ENCODE results near the gene SPG21. TPM values are rescaled to one million over a fixed set of nuclear protein-coding genes. Genes with fewer than 3 reads are reported as not detected.
A peak's percentile ranks its signal among the peaks of the same experiment; 100 is the strongest.

Gene SPG21
- total RNA-seq, 5 donors from 2014 or later (not counting 1 experiment from before 2014, with no cell fraction given) = 40.1 to 58.4 (median 49.0) TPM

- Mint-ChIP-seq H3K4me1 (no peaks in the 10 kb centered on the region), H3K27me3 (no peaks in the 10 kb centered on the region), H3K36me3 (peaks cover 35% of the 10 kb centered on the region), H3K9me3 (no peaks in the 10 kb centered on the region), H3K27ac (no peak overlapping the region), H3K4me3 (no peak overlapping the region)
- Histone ChIP-seq H3K4me1 (ENCODE audit: control insufficient read depth in 1 of 2, extremely low read depth in 1 of 2, insufficient read depth in 2 of 2, low read length in 2 of 2) (no peaks in the 10 kb centered on the region), H3K36me3 (ENCODE audit: control insufficient read depth in 2 of 2, extremely low read depth in 1 of 2, insufficient read depth in 1 of 2, low read length in 1 of 2) (peaks cover 5 to 57% of the 10 kb centered on the region in 2 donors), H3K27me3 (replicated peaks in 1 of 2; ENCODE audit: control insufficient read depth in 2 of 2, extremely low read depth in 1 of 2, insufficient read depth in 2 of 2, low read length in 1 of 2) (no peaks in the 10 kb centered on the region), H3K4me3 (ENCODE audit: control insufficient read depth in 1 of 2, extremely low read depth in 1 of 2, low read length in 1 of 2) (no peak overlapping the region), H3K9me3 (no peaks in the 10 kb centered on the region), H3K27ac (ENCODE audit: low read length) (no peak overlapping the region)
- ChIA-PET CTCF (interaction anchor here in 1 of 2 donors (0.7 kb wide), 1 partner anchor 111 kb away, joined by 4 read pairs; no protein-coding TSS in a partner anchor), POLR2A (no interaction called here)
- ATAC-seq (replicated peaks in 1 of 4) (no peak), DNase-seq (no peak)
- no CpG with 5 or more reads among the region's 1 CpG for WGBS (ENCODE audit: insufficient coverage)
Measured at GRCh38 chr15:64969401-64969800, 20.3 kb downstream of the SPG21 start.

GRCh38 chr15:64961013-64961412 lies 28.7 kb downstream of the SPG21 start:
- Mint-ChIP-seq H3K36me3 (peaks cover 61% of the 10 kb centered on the region), H3K9me3 (no peaks in the 10 kb centered on the region), H3K4me1 (no peaks in the 10 kb centered on the region), H3K27ac (no peak overlapping the region), H3K27me3 (no peaks in the 10 kb centered on the region), H3K4me3 (no peak overlapping the region)
- no peak for ATAC-seq (replicated peaks in 1 of 4)
- ChIA-PET CTCF (no interaction called here), POLR2A (no interaction called here)
- no peaks in the 10 kb centered on the region for H3K27me3 ChIP-seq (replicated peaks in 1 of 2; ENCODE audit: control insufficient read depth in 2 of 2, extremely low read depth in 1 of 2, insufficient read depth in 2 of 2, low read length in 1 of 2)
- peaks cover 23 to 73% of the 10 kb centered on the region in 2 donors for H3K36me3 ChIP-seq (ENCODE audit: control insufficient read depth in 2 of 2, extremely low read depth in 1 of 2, insufficient read depth in 1 of 2, low read length in 1 of 2)
- H3K4me1 ChIP-seq (ENCODE audit: control insufficient read depth in 1 of 2, extremely low read depth in 1 of 2, insufficient read depth in 2 of 2, low read length in 2 of 2) = no peaks in the 10 kb centered on the region
- no peak for DNase-seq
- H3K27ac ChIP-seq (ENCODE audit: low read length) = no peak overlapping the region
- no peak overlapping the region for H3K4me3 ChIP-seq (ENCODE audit: control insufficient read depth in 1 of 2, extremely low read depth in 1 of 2, low read length in 1 of 2)
- no peaks in the 10 kb centered on the region for H3K9me3 ChIP-seq
- WGBS (ENCODE audit: insufficient coverage) = 100% methylated on average over 5 of the region's 5 CpGs

GRCh38 chr15:64960153-64960552 lies 29.6 kb downstream of the SPG21 start:
- no peak overlapping the region for H3K27ac Mint-ChIP-seq
- Histone ChIP-seq H3K4me1 (ENCODE audit: control insufficient read depth in 1 of 2, extremely low read depth in 1 of 2, insufficient read depth in 2 of 2, low read length in 2 of 2) (no peaks in the 10 kb centered on the region), H3K27me3 (replicated peaks in 1 of 2; ENCODE audit: control insufficient read depth in 2 of 2, extremely low read depth in 1 of 2, insufficient read depth in 2 of 2, low read length in 1 of 2) (no peaks in the 10 kb centered on the region), H3K27ac (ENCODE audit: low read length) (no peak overlapping the region), H3K36me3 (ENCODE audit: control insufficient read depth in 2 of 2, extremely low read depth in 1 of 2, insufficient read depth in 1 of 2, low read length in 1 of 2) (peaks cover 23 to 78% of the 10 kb centered on the region in 2 donors), H3K9me3 (no peaks in the 10 kb centered on the region), H3K4me3 (ENCODE audit: control insufficient read depth in 1 of 2, extremely low read depth in 1 of 2, low read length in 1 of 2) (no peak overlapping the region)
- WGBS (ENCODE audit: insufficient coverage) = no CpG with 5 or more reads among the region's 6 CpGs
- no peaks in the 10 kb centered on the region for H3K4me1 Mint-ChIP-seq
- peaks cover 61% of the 10 kb centered on the region for H3K36me3 Mint-ChIP-seq
- H3K9me3 Mint-ChIP-seq = no peaks in the 10 kb centered on the region
- POLR2A ChIA-PET = interaction anchor here in 1 of 2 donors (0.6 kb wide), 1 partner anchor 836 kb away, joined by 4 read pairs; no protein-coding TSS in a partner anchor
- no peaks in the 10 kb centered on the region for H3K27me3 Mint-ChIP-seq
- ATAC-seq (replicated peaks in 1 of 4) (no peak), DNase-seq (no peak)
- H3K4me3 Mint-ChIP-seq = no peak overlapping the region
- CTCF ChIA-PET = no interaction called here

- H3K36me3 Mint-ChIP-seq = peaks cover 52% of the 10 kb centered on the region
- ATAC-seq (replicated peaks in 1 of 4) = no peak
- Histone ChIP-seq H3K27me3 (replicated peaks in 1 of 2; ENCODE audit: control insufficient read depth in 2 of 2, extremely low read depth in 1 of 2, insufficient read depth in 2 of 2, low read length in 1 of 2) (no peaks in the 10 kb centered on the region), H3K27ac (ENCODE audit: low read length) (no peak overlapping the region), H3K9me3 (no peaks in the 10 kb centered on the region), H3K4me1 (ENCODE audit: control insufficient read depth in 1 of 2, extremely low read depth in 1 of 2, insufficient read depth in 2 of 2, low read length in 2 of 2) (no peaks in the 10 kb centered on the region), H3K4me3 (ENCODE audit: control insufficient read depth in 1 of 2, extremely low read depth in 1 of 2, low read length in 1 of 2) (no peak overlapping the region), H3K36me3 (ENCODE audit: control insufficient read depth in 2 of 2, extremely low read depth in 1 of 2, insufficient read depth in 1 of 2, low read length in 1 of 2) (peaks cover 18 to 72% of the 10 kb centered on the region in 2 donors)
- H3K27me3 Mint-ChIP-seq = no peaks in the 10 kb centered on the region
- peak overlapping the region in 1 of 2 donors; percentile 65 for H3K27ac Mint-ChIP-seq
- ChIA-PET POLR2A (no interaction called here), CTCF (no interaction called here)
- peaks cover 0 to 10% (median 9%) of the 10 kb centered on the region in 3 donors for H3K4me1 Mint-ChIP-seq
- WGBS (ENCODE audit: insufficient coverage) = 93% methylated on average over 3 of the region's 9 CpGs
- H3K9me3 Mint-ChIP-seq = no peaks in the 10 kb centered on the region
- no peak overlapping the region for H3K4me3 Mint-ChIP-seq
- DNase-seq = no peak
Measured at GRCh38 chr15:64959128-64959527, 30.6 kb downstream of the SPG21 start.

- Mint-ChIP-seq H3K27ac (peak overlapping the region; percentile 79 to 84), H3K4me3 (no peak overlapping the region), H3K27me3 (no peaks in the 10 kb centered on the region), H3K4me1 (peaks cover 4 to 39% (median 28%) of the 10 kb centered on the region in 3 donors), H3K9me3 (no peaks in the 10 kb centered on the region), H3K36me3 (peaks cover 14% of the 10 kb centered on the region)
- H3K27ac ChIP-seq (ENCODE audit: low read length) = no peak overlapping the region
- CTCF ChIA-PET = no interaction called here
- WGBS (ENCODE audit: insufficient coverage) = 98% methylated on average over 2 of the region's 3 CpGs
- no peak for ATAC-seq (replicated peaks in 1 of 4)
- no peaks in the 10 kb centered on the region for H3K27me3 ChIP-seq (replicated peaks in 1 of 2; ENCODE audit: control insufficient read depth in 2 of 2, extremely low read depth in 1 of 2, insufficient read depth in 2 of 2, low read length in 1 of 2)
- no peak for DNase-seq
- H3K4me3 ChIP-seq (ENCODE audit: control insufficient read depth in 1 of 2, extremely low read depth in 1 of 2, low read length in 1 of 2) = no peak overlapping the region
- POLR2A ChIA-PET = no interaction called here
- H3K9me3 ChIP-seq = no peaks in the 10 kb centered on the region
- H3K4me1 ChIP-seq (ENCODE audit: control insufficient read depth in 1 of 2, extremely low read depth in 1 of 2, insufficient read depth in 2 of 2, low read length in 2 of 2) = no peaks in the 10 kb centered on the region
- H3K36me3 ChIP-seq (ENCODE audit: control insufficient read depth in 2 of 2, extremely low read depth in 1 of 2, insufficient read depth in 1 of 2, low read length in 1 of 2) = peaks cover 12 to 31% of the 10 kb centered on the region in 2 donors
Measured at GRCh38 chr15:64954395-64954794, 35.3 kb downstream of the SPG21 start.

GRCh38 chr15:64951777-64952418 lies 37.8 kb downstream of the SPG21 start:
- Mint-ChIP-seq H3K27me3 (no peaks in the 10 kb centered on the region), H3K4me1 (peaks cover 4 to 39% (median 28%) of the 10 kb centered on the region in 3 donors), H3K9me3 (no peaks in the 10 kb centered on the region), H3K27ac (peak overlapping the region; percentile 60 to 68), H3K4me3 (no peak overlapping the region), H3K36me3 (peaks cover 4% of the 10 kb centered on the region)
- H3K4me3 ChIP-seq (ENCODE audit: control insufficient read depth in 1 of 2, extremely low read depth in 1 of 2, low read length in 1 of 2) = no peak overlapping the region
- H3K9me3 ChIP-seq = no peaks in the 10 kb centered on the region
- H3K36me3 ChIP-seq (ENCODE audit: control insufficient read depth in 2 of 2, extremely low read depth in 1 of 2, insufficient read depth in 1 of 2, low read length in 1 of 2) = peaks cover 3 to 14% of the 10 kb centered on the region in 2 donors
- DNase-seq = no peak
- ChIA-PET POLR2A (no interaction called here), CTCF (no interaction called here)
- H3K4me1 ChIP-seq (ENCODE audit: control insufficient read depth in 1 of 2, extremely low read depth in 1 of 2, insufficient read depth in 2 of 2, low read length in 2 of 2) = no peaks in the 10 kb centered on the region
- H3K27me3 ChIP-seq (replicated peaks in 1 of 2; ENCODE audit: control insufficient read depth in 2 of 2, extremely low read depth in 1 of 2, insufficient read depth in 2 of 2, low read length in 1 of 2) = no peaks in the 10 kb centered on the region
- H3K27ac ChIP-seq (ENCODE audit: low read length) = no peak overlapping the region
- WGBS (ENCODE audit: insufficient coverage) = 100% methylated on average over 2 of the region's 2 CpGs
- ATAC-seq (replicated peaks in 1 of 4) = no peak
